GM20000 (cell line): Measurements from ENCODE around the gene ATP5F1D.
A peak's percentile ranks its signal among the peaks of the same experiment; 100 is the strongest.

Experiments used
- DNase-seq: peaks from one replicate; pipeline ENCODE4 v3.0.0; 2012; ENCODE audit warnings: low spot score
- CTCF ChIP-seq: IDR thresholded peaks from 2 replicates; pipeline ENCODE4 v1.5.1; 2012; ENCODE audit warnings: mild to moderate bottlenecking, control low read depth; ENCODE audit errors: extremely low read depth, missing control alignments

ATP5F1D gene

GRCh38 chr19:1282588-1283206 lies 41.1 kb downstream of the ATP5F1D start:
- no peak for TF ChIP-seq CTCF

GRCh38 chr19:1283207-1283916 lies 41.8 kb downstream of the ATP5F1D start:
- no peak for TF ChIP-seq CTCF

More at GRCh38 chr19:1282588-1283206, 41.1 kb downstream of the ATP5F1D start:
- peak; percentile 33 for DNase-seq

GRCh38 chr19:1283917-1284292 lies 42.4 kb downstream of the ATP5F1D start:
- DNase-seq, result peak; percentile 23
- TF ChIP-seq CTCF, result no peak

More at GRCh38 chr19:1283207-1283916, 41.8 kb downstream of the ATP5F1D start:
- DNase-seq, result peak; percentile 26

- peak; percentile 39 for DNase-seq
- TF ChIP-seq CTCF, result no peak
Observed at GRCh38 chr19:1284293-1284978, 42.9 kb downstream of the ATP5F1D start.

- no peak for TF ChIP-seq CTCF
- peak; percentile 63 for DNase-seq
Observed at GRCh38 chr19:1284979-1285736, 43.6 kb downstream of the ATP5F1D start.

GRCh38 chr19:1285737-1286360 lies 44.3 kb downstream of the ATP5F1D start, which contains the start of gene EFNA2:
EFNA2 (plus strand) TSS chr19:1285873; CDS start chr19:1286169, 296 bp downstream.
- DNase-seq, result peak; percentile 61
- TF ChIP-seq CTCF, result peak; percentile 6
